ENCODE results near the gene C16orf74.

C16orf74 gene

DNA sequence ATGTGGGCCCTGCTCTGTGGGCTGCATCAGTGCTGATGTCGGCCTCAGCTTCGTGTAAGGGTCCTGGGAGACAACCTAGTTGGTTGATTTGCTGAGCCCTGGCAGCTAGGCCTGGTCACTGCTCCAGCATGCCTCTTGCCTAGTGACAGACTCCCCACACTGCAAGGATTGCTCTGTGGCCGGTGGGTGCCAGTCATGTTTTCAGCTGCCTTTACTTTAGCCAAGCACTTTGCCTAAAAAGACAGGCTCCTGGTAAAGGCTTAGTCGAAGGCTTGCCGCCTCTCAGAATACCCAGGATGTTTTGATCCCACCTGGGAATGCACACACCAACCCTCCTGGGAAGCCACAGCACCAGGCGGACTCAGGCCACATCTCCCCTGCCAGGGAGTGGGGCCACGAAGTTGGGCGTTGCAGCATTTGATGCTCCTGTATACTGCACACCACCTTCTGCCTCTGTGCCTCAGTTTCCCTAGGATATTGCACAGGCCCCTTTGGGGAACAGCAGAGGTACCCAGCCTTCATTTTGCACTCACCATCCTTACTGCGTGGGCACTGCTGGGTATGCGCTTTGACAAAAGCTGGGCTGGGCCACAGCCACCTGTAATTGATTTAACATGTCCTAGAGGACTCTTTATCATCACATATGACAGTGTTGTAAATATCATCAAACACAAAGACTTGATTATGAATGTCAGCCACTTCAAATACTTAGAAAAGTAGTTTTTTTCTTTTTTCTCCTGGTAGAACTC is 82.0 kb downstream of the C16orf74 start:
- DNase-seq = no peak

DNA sequence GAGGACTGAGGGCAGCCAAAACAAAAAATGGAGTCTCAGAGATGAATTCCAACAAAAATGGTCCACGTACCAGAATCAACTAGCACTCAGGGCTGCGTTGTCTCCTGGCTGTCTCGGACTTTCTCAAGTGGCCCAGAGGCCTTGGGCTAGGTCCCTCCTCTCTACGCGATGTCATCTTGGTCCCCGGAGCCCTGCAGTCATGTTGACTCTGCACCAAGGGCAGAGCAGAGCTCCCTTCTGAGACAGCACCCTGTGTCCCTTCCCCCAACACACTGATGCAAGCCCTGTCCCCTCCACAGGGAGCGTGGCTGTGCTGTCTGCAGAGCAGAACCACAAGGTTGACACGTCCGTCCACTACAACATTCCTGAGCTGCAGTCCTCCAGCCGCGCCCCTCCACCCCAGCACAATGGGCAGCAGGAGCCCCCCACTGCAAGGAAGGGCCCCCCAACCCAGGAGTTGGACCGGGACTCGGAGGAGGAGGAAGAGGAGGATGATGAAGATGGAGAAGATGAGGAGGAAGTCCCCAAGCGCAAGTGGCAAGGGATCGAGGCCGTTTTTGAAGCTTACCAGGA is 83.0 kb downstream of the C16orf74 start:
- no peak for DNase-seq

DNA sequence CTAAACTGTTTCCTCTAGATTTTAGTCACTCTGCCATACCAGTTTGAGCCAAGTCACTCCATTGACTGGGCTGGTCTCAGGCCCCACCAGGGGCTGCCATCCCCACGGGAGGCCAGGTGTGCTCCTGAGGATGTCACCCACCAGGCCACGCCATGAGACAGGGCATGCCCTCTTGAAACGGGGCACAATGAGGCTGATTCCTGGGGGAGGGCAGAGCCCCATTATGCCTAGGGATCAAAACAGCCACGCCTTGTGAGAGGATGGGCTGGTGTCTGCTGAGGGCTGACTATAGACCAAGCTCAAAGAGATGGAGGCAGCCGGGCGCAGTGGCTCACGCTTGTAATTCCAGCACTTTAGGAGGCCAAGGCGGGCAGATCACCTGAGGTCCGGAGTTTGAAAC is 83.6 kb downstream of the C16orf74 start:
- no peak for DNase-seq

GRCh38 chr16:85665929-85666328 is 85.0 kb downstream of the C16orf74 start:
- no peak for DNase-seq

- DNase-seq = no peak
Observed at GRCh38 chr16:85665373-85665740, 85.5 kb downstream of the C16orf74 start.

GRCh38 chr16:85664580-85665372 is 86.1 kb downstream of the C16orf74 start:
- no peak for DNase-seq

- peak; percentile 24 for DNase-seq
Observed at GRCh38 chr16:85663891-85664321, 87.0 kb downstream of the C16orf74 start.

DNA sequence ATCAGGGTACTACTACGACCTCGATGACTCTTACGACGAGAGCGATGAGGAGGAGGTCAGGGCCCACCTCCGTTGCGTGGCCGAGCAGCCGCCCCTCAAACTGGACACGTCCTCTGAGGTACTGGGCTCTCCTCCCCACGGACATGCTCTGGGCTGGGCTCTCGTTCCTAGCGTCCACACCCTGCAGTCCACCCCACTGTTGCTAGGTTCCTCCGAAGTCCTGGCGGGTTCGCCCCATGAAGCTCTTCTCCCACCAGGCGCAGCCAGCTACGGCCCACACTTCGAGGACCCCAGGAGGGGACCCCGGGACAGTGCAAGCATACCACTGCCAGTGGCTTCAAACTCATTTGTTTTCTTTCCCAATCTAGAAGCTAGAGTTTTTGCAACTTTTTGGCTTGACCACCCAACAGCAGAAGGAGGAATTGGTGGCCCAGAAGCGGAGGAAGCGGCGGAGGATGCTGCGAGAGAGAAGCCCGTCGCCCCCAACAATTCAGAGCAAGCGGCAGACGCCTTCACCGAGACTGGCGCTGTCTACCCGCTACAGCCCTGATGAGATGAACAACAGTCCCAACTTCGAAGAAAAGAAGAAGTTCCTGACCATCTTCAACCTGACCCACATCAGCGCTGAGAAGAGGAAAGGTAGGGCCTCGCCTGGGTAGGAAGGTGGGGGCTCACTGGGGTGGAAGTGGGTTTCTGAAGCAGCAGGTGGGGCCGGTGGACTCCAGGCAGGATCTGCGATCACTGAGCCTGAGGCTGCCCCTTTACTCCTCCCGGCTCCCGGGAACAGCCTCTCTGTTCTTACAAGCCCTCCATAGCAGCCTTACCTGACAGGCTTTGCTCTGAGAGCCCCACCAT is 87.7 kb downstream of the C16orf74 start:
- no peak for DNase-seq

GRCh38 chr16:85662482-85662812 is 88.4 kb downstream of the C16orf74 start:
- DNase-seq = peak; percentile 54

GRCh38 chr16:85661740-85662481 is 89.0 kb downstream of the C16orf74 start:
- no peak for DNase-seq

- DNase-seq = no peak
Observed at GRCh38 chr16:85660843-85661739, 89.8 kb downstream of the C16orf74 start.

- peak; percentile 49 for DNase-seq
Observed at GRCh38 chr16:85659805-85660511, 90.9 kb downstream of the C16orf74 start.

- DNase-seq = no peak
Observed at GRCh38 chr16:85659336-85659735, 91.6 kb downstream of the C16orf74 start.

DNA sequence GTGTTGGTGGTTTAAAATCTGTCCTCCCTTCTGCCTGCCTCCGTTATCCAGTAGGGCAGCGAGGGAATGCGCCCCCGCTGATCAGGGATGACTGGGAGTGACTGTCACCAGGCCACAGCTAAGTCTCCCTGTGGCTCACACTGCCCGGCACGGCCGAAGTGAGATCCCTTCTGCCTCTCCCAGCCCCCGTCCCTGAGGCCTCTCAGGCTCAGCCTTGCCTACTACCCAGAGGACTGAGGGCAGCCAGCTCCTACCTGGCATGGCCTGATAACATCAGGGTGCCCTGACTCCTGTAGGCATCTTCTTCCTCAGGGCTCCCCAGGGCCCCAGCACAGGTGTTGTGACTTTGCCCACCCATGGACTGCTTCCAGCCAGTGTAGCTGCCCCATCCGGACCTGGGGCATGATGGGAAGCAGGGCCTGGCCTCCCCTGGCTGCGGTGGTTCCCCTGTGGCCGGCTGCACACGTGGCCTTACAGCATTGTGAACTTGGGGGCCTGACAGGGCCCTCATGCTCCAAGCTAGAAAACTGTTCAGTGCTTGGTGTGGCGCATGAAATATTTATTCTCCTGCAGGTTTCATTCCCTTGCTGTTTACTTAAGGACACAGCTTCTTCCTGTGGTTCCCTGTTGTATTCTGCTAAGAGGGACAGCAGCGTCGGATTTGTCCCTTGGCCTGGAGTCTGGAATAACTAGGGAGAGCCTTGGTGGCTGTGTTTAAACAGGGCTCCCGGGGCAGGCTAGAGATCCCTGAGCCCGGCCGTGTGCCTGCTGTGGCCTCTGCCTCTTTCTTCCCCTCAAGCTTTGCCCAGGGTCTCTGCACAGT is 92.2 kb downstream of the C16orf74 start:
- no peak for DNase-seq

DNA sequence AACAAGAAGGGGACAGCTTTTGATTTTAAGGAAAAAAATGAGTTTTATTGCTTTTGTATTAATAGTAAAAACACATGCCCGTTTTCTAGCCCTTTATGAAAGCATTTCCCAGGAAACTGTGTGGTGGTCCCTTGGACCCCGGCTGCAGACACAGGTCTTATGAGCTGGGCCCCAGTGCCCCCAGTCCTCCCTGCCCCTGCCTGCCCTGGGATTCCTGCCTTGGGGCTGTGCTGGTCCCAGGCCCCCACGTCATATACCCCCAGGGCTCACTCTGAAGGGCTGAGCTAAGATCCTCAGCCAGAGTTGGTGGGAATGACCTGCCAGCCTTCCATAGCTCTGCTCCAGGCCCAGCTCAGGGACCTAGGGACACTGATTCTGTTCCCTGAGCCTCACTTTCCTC is 92.9 kb downstream of the C16orf74 start:
- no peak for DNase-seq
